CD4-positive, alpha-beta T cell treated with Interleukin-15 for 4 hours (primary cell): Measurements from ENCODE around the gene PIK3R5.
"Not testable (repeated sequence)": the region's sequence is repeated elsewhere in the genome, so short reads cannot be mapped to it uniquely, and the experiment has no call there.

Experiments
- DNase-seq: peaks from one replicate; pipeline ENCODE4 v3.0.0-alpha.2; 2020; ENCODE audit warnings: low spot score

Gene PIK3R5, protein sequence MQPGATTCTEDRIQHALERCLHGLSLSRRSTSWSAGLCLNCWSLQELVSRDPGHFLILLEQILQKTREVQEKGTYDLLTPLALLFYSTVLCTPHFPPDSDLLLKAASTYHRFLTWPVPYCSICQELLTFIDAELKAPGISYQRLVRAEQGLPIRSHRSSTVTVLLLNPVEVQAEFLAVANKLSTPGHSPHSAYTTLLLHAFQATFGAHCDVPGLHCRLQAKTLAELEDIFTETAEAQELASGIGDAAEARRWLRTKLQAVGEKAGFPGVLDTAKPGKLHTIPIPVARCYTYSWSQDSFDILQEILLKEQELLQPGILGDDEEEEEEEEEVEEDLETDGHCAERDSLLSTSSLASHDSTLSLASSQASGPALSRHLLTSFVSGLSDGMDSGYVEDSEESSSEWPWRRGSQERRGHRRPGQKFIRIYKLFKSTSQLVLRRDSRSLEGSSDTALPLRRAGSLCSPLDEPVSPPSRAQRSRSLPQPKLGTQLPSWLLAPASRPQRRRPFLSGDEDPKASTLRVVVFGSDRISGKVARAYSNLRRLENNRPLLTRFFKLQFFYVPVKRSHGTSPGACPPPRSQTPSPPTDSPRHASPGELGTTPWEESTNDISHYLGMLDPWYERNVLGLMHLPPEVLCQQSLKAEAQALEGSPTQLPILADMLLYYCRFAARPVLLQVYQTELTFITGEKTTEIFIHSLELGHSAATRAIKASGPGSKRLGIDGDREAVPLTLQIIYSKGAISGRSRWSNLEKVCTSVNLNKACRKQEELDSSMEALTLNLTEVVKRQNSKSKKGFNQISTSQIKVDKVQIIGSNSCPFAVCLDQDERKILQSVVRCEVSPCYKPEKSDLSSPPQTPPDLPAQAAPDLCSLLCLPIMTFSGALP

GRCh38 chr17:8965394-8966168 lies at the start of gene PIK3R5:
TSS of gene PIK3R5 (minus strand) at chr17:8965707. CDS start at chr17:8911494, 54,213 bp downstream.
- DNase-seq: peak; percentile 87

DNA sequence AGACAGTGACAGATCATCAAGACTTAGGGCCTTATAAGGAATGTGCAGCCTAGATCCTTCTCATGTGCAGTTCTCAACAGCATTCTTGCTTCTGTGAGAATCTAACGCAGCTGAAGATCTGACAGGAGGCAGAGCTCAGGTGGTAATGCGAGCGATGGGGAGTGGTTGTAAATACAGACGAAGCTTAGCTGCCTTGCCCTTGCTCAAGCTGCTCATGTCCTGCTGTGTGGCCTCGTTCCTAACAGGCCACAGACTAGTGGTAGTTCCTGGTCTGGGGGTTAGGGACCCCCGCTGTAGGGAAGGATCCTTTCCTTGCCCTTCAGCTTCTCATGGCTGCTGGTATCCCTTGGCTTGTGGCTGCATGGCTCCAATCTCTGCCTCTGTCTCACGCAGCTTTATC lies 45.5 kb upstream of the PIK3R5 start:
- DNase-seq: no peak

- DNase-seq: no peak
Measured at GRCh38 chr17:9009737-9010136, 44.2 kb upstream of the PIK3R5 start.

DNA sequence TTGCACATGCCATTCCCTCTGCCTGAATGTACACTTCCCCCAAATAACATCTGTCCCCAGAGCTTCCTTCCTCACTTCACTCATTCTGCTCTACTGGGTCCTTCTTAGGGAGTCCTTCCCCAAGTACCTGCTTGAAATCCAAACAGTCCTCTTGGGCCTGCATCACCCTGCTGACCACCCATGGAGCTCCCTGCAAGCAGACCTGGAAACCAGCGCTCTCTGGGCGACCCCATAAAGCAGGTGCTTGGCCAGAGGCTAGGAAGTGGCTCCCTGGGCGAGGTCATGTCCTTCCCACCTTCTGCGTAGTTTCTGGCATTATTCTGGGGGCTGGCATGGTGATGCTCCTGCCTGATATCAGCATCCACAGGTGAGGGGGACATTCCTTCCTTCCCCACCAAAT lies 43.6 kb upstream of the PIK3R5 start:
- DNase-seq: no peak

DNA sequence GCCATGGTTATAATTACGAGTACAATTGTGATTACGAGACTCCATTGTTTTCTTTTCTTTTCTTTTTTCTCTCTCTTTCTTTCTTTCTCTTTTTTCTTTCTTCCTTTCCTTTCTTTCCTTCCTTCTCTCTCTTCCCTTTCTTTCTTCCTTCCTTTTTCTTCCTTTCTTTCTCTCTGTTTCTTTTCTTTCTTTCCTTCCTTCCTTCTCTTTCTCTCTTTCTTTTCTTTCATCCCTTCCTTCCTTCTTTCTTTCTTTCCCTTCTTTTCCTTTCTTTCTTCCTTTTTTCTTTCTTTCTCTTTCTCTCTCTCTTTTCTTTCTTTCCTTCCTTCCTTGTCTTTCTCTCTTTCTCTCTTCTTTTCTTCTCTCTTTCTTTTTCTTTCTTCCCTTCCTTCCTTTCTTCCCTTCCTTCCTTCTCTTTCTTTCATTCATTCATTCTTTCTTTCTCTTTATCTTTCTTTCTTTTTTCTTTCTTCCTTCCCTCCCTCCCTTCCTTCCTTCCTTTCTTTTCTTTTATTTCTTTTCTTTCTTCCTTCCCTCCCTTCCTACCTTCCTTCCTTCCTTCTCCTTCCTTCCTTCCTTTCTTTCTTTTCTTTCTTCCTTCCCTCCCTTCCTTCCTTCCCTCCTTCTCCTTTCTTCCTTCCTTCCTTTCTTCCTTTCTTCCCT lies 41.7 kb upstream of the PIK3R5 start:
- no peak for DNase-seq

DNA sequence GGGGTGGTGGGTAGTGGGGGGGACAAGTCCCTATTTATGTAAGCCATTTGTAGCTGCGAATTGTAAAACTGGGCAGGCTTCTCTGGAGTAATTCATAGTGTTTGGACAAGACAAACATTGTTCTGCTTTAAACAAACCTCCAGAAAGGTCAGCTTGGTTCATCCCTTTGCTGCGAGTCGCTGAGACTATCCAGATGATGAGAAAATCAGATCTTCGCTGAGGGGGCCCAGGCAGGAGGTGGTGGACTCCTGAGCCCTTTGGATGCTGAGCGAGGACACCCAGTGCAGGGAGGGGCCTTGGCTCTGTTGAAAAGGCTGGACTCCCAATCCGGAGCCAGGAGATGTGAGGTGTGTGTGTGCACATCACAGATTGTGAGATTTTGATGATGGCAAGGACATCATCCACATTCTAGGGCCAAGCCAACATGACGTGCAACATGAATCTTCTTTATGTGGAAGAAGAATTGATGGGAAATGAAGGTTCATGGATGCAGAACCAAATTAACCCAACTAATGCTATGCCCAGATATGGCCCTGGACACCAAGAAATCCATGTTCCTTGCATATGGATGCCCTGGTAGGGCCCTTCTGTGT lies 40.8 kb upstream of the PIK3R5 start:
- no peak for DNase-seq

- no peak for DNase-seq
Measured at GRCh38 chr17:9004961-9005285, 39.4 kb upstream of the PIK3R5 start.

DNA sequence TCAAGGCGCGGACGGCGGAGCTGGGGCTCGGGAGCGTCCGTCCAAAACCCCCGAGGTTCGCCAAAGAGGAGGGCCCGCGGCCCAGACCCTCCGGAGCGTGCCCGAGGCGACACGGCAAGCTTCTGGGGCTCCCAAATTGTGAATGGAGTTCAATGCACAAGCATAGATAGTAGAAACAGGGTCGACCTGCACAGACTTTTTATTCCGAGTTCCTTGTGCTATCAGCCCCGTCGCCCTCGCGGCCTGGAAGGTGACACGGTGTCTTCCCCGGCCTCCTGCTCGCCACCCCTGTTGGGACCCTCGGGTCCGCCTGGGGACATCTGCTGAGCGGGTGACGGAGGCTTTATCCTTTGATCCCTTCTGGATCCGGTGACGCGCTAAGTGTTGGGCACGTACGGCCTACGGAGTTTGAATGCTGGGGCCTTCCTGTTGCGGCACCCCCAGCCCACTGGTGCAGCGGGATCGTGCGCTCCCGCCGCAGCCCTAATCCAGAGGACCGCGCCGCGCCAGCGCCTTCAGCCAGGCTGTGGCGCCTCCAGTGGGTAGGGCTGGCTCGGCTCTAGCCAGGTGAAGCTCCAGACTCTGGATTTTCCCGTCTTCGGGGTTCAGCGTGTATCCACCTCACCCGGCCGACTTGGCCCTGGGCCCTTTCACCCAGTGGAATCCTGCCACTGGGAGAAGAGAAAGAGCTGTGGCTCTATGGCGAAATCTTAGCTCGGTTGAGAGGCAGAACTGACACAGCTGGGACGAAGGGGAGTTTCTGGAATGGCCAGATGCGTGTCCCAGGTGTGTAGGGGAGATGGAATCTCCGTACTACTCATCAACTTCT lies 38.8 kb upstream of the PIK3R5 start:
- DNase-seq: no peak

GRCh38 chr17:9003355-9004131 lies 38.0 kb upstream of the PIK3R5 start:
- DNase-seq: no peak

DNA sequence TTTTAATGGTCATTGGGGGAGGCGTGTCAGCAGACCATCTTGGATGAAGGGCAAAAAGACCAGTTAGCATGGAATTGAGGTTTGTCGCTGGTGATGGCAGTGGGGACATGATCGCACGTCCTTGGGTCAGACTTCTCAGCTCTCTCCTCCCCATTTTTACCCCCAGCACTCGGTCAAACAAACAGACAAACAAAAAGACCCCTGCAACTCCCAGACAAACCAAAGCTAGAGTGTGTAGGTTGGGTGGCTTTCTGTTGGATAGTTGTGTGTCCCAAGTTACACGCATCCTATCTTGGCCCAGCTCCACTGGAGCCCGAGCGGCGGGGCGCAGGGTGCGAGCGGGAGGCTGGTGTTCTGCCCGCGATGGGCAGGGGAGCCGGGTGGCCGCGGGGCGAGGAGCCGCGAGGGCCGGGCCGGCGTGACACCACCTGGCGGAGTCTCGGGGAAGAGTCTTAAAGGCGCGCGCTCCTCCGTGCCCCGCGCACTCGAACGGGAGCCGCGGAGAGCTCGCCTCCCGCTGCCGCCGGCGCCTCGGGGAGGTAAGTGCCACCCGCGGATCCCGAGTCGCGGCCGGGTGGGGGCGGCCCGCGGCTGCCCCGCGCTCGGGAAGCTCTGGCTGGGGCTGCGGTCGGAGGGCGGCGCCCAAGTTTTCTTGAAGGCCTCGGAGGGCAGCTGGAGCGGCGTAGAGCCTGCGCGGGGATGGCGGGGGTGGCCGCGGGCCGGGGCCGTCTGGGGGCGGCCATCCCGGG lies 37.3 kb upstream of the PIK3R5 start:
- no peak for DNase-seq

DNA sequence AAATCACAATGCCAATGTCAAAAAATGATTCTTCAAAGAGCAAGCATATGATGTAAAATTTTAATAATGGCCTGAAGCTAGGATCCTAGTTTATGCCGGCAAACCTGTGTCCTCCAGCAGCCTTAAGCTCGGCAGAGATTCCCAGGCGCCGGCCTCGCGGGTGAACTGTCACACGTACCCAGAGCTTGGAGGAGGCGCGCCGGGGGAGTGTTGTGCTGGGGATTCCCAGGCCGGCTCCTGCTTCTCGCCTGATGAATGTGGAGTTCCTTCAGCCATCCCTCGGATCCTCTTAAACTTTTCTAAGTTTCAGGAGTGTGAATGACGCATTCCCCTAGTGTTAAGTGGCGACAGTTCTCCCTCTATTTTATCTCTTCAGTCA lies 36.7 kb upstream of the PIK3R5 start:
- no peak for DNase-seq

GRCh38 chr17:9001559-9001958 lies 36.1 kb upstream of the PIK3R5 start:
- no peak for DNase-seq

DNA sequence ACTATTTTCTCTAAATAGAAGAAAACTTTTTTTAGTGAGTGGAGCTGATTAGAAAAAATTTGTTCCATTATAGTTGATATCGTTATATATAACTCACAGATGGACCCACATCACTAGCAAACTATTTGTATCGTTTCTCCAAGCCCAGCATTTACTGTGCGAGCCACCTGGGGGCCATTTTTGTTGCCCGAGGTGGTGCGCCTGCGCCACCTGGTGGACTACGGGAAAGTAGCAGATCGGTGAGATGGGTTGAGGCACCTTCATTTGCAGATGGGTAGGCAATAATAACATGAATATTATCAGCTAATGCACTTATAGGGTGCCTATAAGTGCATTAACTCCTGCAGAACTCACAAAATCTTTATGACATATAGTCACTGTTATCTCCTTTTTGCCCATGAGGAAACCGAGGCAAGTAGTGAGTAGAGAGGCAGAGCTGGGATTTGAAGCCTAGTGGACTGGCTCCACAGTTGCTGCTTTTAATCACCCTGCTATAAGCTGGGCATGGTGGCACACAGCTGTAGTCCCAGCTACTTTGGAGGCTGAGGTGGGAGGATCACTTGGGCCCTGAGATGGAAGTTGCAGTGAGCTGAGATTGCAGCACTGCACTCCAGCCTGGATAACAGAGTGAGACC lies 32.6 kb upstream of the PIK3R5 start:
- DNase-seq: peak; percentile 84

- no peak for DNase-seq
Measured at GRCh38 chr17:8995711-8996110, 30.2 kb upstream of the PIK3R5 start.

DNA sequence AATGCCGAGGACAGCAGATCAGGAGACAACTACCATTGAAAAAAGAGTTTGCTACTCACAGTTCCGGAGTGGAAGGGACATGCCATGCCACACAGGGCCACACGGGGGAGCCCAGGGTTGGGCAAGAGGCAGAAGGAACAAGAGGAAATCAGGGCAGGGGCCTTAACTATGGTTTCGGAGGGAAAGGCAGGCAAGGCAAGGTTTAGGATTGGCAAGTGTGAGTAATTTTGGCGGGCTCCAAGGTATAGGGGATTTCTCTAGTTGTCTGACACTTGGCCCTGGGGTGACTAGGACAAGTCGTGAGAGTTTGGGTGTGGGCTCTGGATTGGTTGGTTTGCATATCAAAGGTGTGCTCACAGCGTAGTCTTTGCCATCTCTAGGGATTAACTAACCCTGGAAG lies 28.8 kb upstream of the PIK3R5 start:
- DNase-seq: peak; percentile 49

DNA sequence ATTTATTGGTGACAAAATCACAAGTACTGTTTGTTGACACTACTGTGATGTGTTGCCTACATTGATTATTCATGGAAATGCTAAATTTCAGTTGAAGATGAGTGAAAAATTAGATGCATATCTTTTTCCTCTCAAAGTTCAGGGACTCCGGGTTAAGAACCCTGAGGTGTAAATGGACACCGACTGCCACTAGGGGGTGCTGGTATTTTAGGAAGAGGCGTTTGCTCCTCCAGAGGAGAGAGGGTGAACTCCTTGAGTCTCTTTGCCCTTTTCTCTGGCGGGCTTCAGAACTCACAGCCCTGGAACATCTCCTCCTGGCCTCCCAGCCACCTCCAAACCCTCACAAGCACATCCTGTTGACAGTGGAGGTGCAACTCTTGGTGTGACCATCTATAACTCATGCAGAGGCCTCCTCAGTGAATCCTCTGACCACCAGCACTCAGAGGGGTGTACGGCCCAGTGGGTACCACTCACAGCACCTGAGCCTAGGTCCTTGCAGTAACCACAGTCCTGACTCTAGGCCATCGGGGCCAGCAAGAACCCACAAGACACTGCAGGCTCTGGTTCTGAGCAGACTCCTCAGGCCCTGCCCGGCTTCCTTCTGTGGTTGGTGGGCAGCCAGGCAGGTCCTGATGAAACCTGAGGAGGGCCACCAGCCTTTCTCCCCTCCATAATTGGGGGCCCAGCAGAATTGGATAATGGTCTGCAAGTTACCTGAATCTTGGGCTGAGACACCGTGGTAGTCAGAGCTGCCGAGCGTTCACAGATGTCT lies 26.2 kb upstream of the PIK3R5 start:
- peak; percentile 73 for DNase-seq

GRCh38 chr17:8988263-8988935 lies 22.9 kb upstream of the PIK3R5 start:
- not testable (repeated sequence) for DNase-seq
